KBM-7 (cell line): Measurements from ENCODE around the gene GPR32.
"Not testable (repeated sequence)": the region's sequence is repeated elsewhere in the genome, so short reads cannot be mapped to it uniquely, and the experiment has no call there.

ENCODE experiments used
- DNase-seq: peaks from one replicate; pipeline ENCODE4 v3.0.0-alpha.2; 2015
- in situ Hi-C: fragments of 300-500 bp; cut with MboI; formaldehyde crosslinking; loops from 2 replicates; pipeline ENCODE4 v1.14.3; 2020; ENCODE audit warnings: low sequenced_read_pairs, low pct_unique_long_range_greater_than_20kb, mixed read lengths

Gene GPR32

DNA sequence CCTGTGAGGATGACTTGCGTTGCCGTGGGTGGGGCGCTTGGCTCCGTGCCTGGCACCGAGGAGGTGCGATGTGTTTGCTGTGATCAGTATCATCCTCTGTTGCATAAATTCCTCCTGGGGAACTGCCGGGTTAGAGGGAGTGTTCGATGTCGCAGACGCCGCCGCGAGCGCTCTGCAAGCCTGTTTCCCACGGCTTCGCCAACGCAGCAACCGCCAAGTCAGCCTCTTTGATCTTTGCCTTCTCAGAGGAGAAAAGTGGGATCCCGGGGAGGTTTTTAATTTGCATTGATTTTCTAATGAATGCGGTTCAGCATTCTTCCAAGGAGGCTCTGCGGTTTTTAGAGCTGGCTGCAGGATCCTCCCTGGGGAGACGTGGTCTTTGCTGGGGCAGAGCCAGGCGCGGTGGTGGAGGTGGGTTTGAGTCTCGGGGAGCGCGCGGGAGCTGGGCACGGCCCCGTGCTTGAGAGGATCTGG lies 7.6 kb downstream of the GPR32 start:
- no peak for DNase-seq
- in situ Hi-C loops, result loop anchor here (25.0 kb wide), 1 partner anchor 416 kb away; the partner anchor contains the start of gene NAPSA

DNA sequence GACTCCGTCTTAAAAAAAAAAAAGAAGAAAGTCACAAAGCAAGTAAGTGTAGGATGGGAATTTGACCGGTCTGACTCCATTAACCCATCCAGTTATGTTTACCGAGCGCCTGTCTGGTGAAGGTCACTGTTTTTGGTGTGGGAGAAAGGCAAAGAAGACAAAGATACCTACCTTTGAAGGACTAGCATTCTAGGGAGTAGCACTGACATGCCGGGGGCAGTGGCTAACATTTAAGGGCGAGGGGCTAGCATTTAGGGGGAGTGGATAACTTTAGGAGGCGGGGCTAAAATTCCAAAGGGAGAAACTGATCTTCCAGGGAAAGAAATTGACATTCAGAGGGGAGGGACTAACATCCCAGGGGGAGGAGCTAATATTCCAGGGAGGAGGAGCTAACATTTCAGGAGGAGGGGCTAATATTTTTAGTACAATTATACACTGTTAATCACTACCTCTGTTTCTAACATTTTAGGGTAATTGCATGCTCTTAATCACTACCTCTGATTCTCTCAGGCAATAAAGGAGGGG lies 8.7 kb downstream of the GPR32 start:
- no peak for DNase-seq
- in situ Hi-C loops, result loop anchor here (25.0 kb wide), 1 partner anchor 417 kb away; the partner anchor contains the start of gene NAPSA

DNA sequence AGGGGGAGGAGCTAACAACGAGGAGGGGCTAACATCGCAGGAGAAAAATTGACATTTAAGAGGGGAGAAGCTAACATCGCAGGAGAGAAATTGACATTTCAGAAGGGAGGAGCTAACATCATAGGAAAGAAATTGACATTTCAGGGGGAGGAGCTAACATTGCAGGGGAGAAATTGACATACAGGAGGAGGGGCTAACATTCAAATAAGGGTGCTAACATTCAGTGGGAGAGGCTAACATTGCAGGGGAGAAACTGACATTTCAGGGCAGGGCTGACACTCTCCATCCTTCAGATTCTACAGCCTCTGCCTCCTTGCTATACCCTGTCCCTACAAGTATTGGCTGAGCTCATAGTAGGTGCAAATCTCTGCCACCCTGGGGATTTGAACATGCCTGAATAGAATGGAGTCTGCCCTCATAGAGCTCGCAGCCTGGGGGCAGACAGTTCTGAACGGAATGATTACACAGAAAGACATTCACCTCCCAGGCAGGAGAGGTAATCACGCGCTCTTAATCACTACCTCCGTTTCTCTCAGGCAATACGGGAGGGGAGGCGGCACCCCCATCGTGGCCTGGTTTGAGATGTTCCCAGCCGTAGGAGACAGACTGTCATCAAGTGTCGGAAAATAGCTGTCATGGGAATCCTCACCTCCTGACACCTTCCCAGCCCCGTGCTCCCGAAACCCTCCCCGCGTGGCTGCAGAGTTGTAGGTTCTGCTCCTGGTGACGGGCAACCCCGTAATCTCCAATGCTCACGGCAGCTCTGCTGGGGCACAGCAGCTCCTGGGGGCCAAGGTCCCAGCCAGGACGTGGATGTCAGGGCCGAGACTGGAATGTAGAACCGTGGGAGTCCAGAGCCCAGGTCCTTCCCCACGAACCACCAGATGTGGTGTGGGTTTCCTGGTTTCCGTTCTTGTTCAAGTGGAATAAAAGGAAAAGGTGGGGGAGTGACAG lies 9.5 kb downstream of the GPR32 start:
- no peak for DNase-seq
- in situ Hi-C loops, result loop anchor here (25.0 kb wide), 1 partner anchor 417 kb away; the partner anchor contains the start of gene NAPSA

DNA sequence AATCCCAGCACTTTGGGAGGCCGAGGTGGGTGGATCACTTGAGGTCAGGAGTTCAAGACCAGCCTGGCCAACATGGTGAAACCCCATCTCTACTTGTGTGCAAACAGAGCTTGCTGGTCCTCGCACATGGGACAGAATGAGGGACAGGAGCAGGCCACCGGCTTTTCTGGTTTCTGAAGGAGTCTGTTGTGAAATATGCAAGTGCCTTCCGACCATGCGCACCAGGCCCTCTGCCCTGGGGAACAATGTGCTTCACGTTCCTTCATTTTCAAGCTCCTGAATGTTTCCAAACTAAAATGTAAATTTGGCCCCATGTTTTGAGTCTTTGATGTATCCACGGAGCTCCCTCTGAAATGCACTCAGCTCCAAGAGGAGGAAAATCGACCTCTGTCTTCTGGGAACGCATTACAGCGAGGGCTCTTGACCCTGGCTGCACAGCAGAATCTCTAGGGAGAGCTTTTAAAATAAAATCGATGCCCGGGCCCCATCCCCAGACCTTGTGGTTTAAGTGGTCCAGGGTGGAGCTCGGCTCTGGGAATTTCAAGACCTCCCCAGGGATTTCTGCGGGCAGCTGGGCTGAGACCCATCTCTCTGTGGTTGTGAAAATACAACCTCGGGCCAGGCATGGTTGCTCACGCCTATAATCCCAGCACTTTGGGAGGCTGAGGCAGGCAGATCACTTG lies 10.6 kb downstream of the GPR32 start:
- in situ Hi-C loops, result loop anchor here (25.0 kb wide), 1 partner anchor 419 kb away; the partner anchor contains the start of gene NAPSA

DNA sequence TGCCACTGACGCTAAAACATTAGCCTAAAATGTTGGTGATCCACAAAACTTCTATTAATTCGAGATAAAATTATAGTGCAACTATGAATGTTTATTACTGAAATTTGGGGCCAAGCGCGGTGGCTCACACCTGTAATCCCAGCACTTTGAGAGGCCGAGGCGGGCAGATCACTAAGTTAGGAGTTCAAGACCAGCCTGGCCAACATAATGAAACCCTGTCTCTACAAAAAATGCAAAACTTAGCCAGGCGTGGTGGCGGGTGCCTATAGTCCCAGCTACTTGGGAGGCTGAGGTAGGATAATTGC lies 13.5 kb downstream of the GPR32 start:
- not testable (repeated sequence) for DNase-seq
- in situ Hi-C loops, result loop anchor here (25.0 kb wide), 1 partner anchor 421 kb away; the partner anchor contains the start of gene NAPSA

More for the DNA sequence above, 10.6 kb downstream of the GPR32 start:
- DNase-seq, result no peak

DNA sequence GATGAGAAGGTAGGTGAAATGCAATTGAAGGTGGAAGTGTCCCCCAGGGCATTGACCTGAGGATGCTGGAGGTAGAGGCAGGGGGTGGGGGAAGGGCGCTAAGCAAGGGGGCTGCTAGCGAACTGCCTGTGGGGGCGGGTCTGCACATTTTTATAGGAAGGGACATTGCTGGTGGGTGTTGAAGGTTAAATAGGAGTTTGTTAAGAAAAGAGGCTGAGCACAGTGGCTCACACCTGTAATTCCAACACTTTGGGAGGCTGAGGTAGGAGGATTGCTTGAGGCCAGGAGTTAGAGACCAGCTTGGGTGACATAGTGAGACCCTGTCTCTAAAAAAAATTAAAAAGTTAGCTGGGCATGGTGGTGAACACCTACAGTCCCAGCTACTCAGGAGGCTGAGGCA lies 14.4 kb downstream of the GPR32 start:
- in situ Hi-C loops, result loop anchor here (25.0 kb wide), 1 partner anchor 422 kb away; the partner anchor contains the start of gene NAPSA
- no peak for DNase-seq

DNA sequence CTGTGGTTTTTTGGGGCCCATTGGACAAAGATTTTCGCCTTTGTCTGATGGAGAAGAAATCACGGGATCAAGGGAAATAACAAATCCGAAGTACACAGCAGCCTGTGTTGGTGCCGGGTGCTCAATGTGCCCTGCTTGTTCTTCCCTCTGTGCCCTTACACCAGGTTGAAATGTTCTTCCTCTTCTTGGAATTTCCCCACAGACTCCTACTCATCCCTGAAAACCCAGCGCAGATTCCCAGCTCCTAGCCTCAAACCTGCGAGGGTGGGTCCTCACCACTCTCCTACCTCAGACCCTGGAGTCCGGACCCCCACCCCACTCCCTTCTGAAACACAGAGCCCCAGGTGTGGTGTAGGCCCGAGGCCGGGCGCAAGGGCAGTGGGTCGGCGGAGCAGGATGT lies 15.1 kb downstream of the GPR32 start:
- DNase-seq, result no peak
- in situ Hi-C loops, result loop anchor here (25.0 kb wide), 1 partner anchor 423 kb away; the partner anchor contains the start of gene NAPSA

DNA sequence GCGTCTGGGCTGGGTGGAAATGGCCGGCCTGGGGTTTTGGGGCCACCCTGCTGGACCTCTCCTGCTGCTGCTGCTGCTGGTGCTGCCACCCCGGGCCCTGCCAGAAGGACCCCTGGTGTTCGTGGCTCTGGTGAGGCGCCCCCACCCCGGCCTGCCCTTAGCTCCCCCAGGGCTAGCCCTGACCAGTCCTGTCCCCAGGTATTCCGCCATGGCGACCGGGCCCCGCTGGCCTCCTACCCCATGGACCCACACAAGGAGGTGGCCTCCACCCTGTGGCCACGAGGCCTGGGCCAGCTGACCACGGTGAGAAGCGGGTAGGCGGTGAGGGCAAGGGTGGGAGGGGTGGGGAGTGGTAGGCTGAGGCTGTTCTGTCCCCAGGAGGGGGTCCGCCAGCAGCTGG lies 20.1 kb downstream of the GPR32 start, which contains the start of gene ACP4:
ACP4 (plus strand) TSS at position 20 of the 400 bp plus-strand sequence; CDS start at position 20, 0 bp downstream.
- in situ Hi-C loops, result loop anchor here (25.0 kb wide), 1 partner anchor 428 kb away; the partner anchor contains the start of gene NAPSA
- no peak for DNase-seq

DNA sequence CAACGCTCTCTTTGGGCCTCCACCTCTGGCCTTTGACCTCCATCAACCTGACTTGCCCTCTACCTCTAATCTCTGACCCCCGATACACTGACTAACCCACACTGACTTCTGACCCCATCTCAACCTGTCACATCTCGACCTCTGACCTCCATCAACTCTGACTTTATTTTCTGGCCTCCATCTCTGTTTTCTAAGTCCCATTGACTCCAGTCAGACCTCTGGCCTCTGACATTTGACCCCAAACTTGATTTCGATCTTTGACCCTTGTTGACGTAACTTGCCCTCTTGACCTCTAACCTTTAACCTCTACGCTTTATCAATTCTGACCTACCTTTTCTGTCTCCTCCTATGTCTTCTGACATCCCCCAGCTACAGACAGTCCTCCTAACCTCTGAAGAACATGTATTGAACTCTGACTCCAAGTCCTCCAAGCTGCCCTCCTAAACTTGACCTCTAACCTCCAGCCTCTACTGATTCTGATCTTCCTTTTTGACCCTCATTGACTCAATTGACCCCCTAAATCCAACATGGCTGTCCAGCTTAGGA lies 20.7 kb downstream of the GPR32 start:
- in situ Hi-C loops, result loop anchor here (25.0 kb wide), 1 partner anchor 429 kb away; the partner anchor contains the start of gene NAPSA

DNA sequence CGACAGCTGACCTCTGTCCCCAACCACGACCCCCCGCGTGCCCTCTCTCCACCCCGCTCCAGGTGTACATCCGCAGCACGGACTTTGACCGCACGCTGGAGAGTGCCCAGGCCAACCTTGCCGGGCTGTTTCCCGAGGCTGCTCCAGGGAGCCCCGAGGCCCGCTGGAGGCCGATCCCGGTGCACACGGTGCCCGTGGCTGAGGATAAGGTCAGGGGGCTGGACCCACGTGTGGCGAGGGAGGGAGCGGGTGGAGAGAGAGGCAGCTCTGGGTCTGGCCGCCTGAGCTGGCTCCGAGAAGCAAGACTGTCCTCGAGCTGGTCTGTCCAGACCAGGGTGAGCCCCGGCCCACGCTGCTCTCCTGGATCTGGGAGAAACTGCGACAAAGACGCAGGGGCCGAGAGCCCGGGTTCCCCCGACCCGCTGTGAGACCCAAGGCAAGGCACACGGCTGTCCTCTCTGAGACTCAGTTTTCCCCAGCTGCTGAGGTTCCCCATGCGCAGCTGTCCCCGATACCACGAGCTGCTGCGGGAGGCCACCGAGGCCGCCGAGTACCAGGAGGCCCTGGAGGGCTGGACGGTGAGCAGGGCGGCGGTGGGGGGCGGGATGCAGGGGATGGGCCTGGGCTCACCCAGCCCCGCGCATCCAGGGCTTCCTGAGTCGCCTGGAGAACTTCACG lies 21.5 kb downstream of the GPR32 start:
- in situ Hi-C loops, result loop anchor here (25.0 kb wide), 1 partner anchor 429 kb away; the partner anchor contains the start of gene NAPSA
- DNase-seq, result no peak

More for the DNA sequence above, 20.7 kb downstream of the GPR32 start:
- no peak for DNase-seq

DNA sequence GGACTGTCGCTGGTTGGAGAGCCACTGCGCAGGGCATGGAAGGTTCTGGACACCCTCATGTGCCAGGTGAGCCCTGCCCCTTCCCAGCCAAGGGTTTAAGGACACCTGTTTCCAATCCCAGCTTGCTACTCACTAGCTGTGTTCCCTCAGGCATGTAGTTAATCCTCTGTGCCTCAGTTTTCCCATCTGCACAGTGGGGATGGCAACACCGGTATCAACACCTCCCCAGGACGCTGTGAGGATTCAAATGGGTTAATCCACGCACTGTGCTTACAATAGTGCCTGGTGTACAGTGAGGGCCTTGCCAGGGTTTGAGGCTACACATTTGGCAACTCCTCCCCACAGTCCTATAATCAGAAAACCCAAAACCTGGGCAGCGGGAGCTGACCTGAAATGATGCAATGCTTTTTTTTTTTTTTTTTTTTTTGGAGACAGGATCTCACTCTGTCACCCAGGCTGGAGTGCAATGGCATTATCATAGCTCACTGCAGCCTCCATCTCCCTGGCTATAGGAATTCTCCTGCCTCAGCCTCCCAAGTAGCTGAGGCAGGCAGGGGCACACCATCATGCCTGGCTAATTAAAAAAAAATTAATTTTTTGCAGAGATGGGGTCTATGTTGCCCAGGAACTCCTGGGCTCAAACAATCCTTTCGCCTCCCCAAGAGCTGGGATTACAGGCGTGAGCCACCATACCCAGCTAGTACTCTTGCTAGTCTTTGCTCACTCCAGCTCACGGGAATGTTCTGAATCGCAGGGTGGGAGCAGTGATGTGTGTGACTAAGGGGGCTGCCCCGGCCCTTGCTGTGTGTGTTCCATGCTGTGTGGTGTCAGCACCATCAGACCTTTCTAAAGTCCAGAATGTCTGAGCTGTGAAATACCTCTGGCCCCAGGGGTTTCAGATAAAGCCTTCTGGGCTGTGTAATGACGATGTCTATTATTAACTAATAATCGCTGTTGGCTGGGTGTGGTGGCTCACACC lies 22.3 kb downstream of the GPR32 start:
- in situ Hi-C loops, result loop anchor here (25.0 kb wide), 1 partner anchor 430 kb away; the partner anchor contains the start of gene NAPSA
- DNase-seq, result no peak

DNA sequence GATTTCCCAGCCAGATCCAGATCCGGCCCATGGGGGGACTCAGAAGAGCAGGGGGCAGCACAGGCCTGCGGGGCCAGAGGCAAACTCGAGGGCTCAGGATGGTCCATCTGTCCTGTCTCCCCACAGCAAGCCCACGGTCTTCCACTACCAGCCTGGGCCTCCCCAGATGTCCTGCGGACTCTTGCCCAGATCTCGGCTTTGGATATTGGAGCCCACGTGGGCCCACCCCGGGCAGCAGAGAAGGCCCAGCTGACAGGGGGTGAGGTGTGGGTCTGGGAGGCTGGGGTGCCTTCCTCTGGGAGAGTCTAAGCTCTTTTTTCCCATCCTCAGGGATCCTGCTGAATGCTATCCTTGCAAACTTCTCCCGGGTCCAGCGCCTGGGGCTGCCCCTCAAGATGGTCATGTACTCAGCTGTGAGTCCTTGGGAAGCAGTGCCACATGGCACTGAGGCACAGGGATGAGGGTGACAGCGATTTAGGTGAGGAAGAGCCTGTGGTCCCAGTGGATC lies 23.3 kb downstream of the GPR32 start:
- in situ Hi-C loops, result loop anchor here (25.0 kb wide), 1 partner anchor 431 kb away; the partner anchor contains the start of gene NAPSA
- no peak for DNase-seq

DNA sequence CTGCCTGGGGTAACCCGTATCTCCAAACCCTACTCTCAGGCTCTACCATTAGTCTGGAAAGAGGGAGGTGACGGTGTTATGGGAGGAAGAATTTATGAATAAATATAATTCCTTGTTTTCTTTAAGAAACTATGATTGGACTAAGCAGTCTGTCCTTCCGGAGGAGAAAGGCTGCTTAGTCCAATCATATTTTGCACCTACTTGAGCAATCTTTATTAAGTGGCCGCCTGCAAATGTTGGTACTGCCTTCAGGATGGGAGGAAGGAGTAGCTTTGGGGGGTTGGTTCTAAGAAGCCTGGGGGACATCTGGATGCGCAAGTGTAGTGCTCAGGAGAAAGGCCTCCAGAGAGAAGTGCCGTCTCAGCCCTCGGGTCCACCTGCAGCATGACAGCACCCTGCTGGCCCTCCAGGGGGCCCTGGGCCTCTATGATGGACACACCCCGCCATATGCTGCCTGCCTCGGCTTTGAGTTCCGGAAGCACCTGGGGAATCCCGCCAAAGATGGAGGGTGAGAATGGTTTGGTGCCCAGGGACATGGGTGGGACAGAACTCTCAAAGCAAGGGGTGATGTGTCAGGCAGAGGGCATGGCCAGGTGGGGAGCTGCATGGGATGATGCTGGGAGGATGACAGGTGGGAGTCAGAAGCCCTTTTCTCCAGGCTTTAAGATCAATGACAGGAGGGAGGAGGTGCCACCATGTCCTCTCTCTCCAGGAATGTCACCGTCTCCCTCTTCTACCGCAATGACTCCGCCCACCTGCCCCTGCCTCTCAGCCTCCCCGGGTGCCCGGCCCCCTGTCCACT lies 24.0 kb downstream of the GPR32 start:
- DNase-seq, result peak; percentile 69
- in situ Hi-C loops, result loop anchor here (25.0 kb wide), 1 partner anchor 432 kb away; the partner anchor contains the start of gene NAPSA

DNA sequence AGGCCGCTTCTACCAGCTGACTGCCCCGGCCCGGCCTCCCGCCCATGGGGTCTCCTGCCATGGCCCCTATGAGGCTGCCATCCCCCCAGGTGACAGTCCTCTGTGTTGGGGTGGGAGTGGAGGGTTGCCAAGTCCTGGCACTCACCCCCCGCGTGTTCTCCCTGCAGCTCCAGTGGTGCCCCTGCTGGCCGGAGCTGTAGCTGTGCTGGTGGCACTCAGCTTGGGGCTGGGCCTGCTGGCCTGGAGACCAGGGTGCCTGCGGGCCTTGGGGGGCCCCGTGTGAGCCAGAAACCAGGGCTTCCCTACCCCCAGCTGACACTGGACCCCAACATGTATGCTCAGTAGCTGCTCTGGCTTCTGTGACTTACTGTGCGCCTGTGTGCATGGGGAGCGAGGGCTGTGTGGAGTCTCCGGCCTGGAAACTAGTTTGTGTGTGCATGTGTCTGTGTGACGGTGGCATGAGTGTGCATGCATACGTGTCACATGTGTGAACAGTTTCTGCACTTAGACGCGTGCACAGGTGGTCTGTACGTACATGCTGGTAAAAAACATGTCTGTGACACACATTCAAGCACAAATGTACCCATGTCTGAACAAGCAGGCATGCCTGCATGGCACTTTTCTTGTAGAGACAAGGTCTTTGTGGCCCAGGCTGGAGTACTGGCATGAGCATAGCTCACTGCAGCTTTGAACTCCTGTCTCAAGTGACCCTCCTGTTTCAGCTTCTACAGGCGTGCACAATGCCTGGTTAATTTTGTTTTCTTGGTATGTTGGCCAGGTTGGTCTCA lies 24.8 kb downstream of the GPR32 start:
- peak; percentile 65 for DNase-seq
- in situ Hi-C loops, result loop anchor here (25.0 kb wide), 1 partner anchor 433 kb away; the partner anchor contains the start of gene NAPSA

DNA sequence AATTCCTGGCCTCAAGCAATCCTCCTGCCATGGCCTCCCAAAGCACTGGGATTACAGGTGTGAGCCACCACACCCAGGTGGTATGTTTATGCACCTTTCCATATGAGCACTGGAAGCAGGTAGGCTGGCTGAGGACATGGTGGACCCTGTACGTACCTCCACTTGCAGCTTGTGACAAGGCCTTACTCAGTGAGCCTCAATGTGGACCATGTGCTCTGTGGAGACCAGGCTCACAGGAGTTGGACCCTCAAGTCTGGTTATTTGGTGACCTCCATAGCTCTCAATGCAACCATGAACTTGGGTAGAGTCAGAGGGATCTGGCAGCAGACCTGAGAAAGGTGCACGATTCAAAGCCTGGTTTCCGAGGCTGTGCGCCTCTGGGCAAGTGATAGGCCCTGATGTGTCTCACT lies 25.4 kb downstream of the GPR32 start:
- peak; percentile 41 for DNase-seq
- in situ Hi-C loops, result loop anchor here (25.0 kb wide), 1 partner anchor 433 kb away; the partner anchor contains the start of gene NAPSA
